Astrocyte (in vitro differentiated cells and primary cell): ENCODE results near the gene GPANK1. TPM values are rescaled to one million over a fixed set of nuclear protein-coding genes. Genes with fewer than 3 reads are reported as not detected.

Source experiments
- DNase-seq: peaks from one replicate; pipeline ENCODE4 v3.0.0-alpha.2; 2010; ENCODE audit warnings: low read depth
- FAIRE-seq: peaks from 2 replicates; lab custom pipeline; 2011; peaks lifted over from hg19 to GRCh38; lab: Jason Lieb, UNC
- H2AFZ ChIP-seq: 2 replicates; pipeline ENCODE4 v1.6.0; 2012; ENCODE audit warnings: low read depth, low read length, inconsistent platforms
- H3K27ac ChIP-seq: 2 replicates; pipeline ENCODE4 v1.5.1; 2011; ENCODE audit warnings: low read depth, low read length, inconsistent platforms
- H3K27me3 ChIP-seq: 2 replicates; pipeline ENCODE4 v1.6.0; 2011; ENCODE audit warnings: low read length, inconsistent platforms; ENCODE audit not compliant: insufficient read depth
- H3K36me3 ChIP-seq: 2 replicates; pipeline ENCODE4 v1.5.1; 2011; ENCODE audit warnings: low read length, inconsistent platforms; ENCODE audit not compliant: insufficient read depth
- H3K4me1 ChIP-seq: 2 replicates; pipeline ENCODE4 v1.5.1; 2011; ENCODE audit warnings: low read length, inconsistent platforms; ENCODE audit not compliant: insufficient read depth
- H3K4me2 ChIP-seq: 2 replicates; pipeline ENCODE4 v1.6.0; 2012; ENCODE audit warnings: low read length, inconsistent platforms
- H3K4me3 ChIP-seq: 2 replicates; pipeline ENCODE4 v1.5.1; 2011; ENCODE audit warnings: low read depth, mild to moderate bottlenecking, low read length, inconsistent platforms; ENCODE audit not compliant: insufficient read depth
- H3K79me2 ChIP-seq: 2 replicates; pipeline ENCODE4 v1.6.0; 2012; ENCODE audit warnings: mild to moderate bottlenecking, low read length, inconsistent platforms; ENCODE audit not compliant: insufficient read depth
- H3K9ac ChIP-seq: 2 replicates; pipeline ENCODE4 v1.6.0; 2012; ENCODE audit warnings: mild to moderate bottlenecking, low read length, inconsistent platforms
- H3K9me3 ChIP-seq: 2 replicates; pipeline ENCODE4 v1.5.1; 2012; ENCODE audit warnings: low read depth, mild to moderate bottlenecking, low read length, inconsistent platforms; ENCODE audit not compliant: insufficient read depth
- H4K20me1 ChIP-seq: 2 replicates; pipeline ENCODE4 v1.6.0; 2012; ENCODE audit warnings: low read length, inconsistent platforms; ENCODE audit not compliant: insufficient read depth
- H3K27ac Mint-ChIP-seq: one replicate; pipeline ENCODE4 v1.8.0; 2021; ENCODE audit warnings: mild to moderate bottlenecking, mixed read lengths; ENCODE audit not compliant: unreplicated experiment
- H3K27me3 Mint-ChIP-seq: one replicate; pipeline ENCODE4 v1.8.0; 2021; ENCODE audit warnings: low read depth, mixed read lengths; ENCODE audit not compliant: unreplicated experiment
- H3K36me3 Mint-ChIP-seq: one replicate; pipeline ENCODE4 v1.8.0; 2021; ENCODE audit warnings: low read depth, mixed read lengths; ENCODE audit not compliant: unreplicated experiment
- H3K4me1 Mint-ChIP-seq: one replicate; pipeline ENCODE4 v1.8.0; 2021; ENCODE audit warnings: low read depth, mixed read lengths; ENCODE audit not compliant: unreplicated experiment
- H3K4me3 Mint-ChIP-seq: one replicate; pipeline ENCODE4 v1.8.0; 2021; ENCODE audit warnings: mild to moderate bottlenecking, moderate library complexity, mixed read lengths; ENCODE audit not compliant: unreplicated experiment
- H3K9me3 Mint-ChIP-seq: one replicate; pipeline ENCODE4 v1.8.0; 2021; ENCODE audit warnings: mild to moderate bottlenecking, mixed read lengths; ENCODE audit not compliant: unreplicated experiment
- EZH2 ChIP-seq: IDR thresholded peaks from 2 replicates; pipeline ENCODE4 v1.6.1; 2012; ENCODE audit warnings: mild to moderate bottlenecking, low read length, inconsistent platforms; ENCODE audit not compliant: insufficient read depth
- total RNA-seq: library from RNA; stranded (reverse); gene quantifications from 2 replicates; pipeline ENCODE4 v1.2.1, GENCODE V29; 2021
- TF ChIP-seq, protein P1 (sequence below): IDR thresholded peaks from 2 replicates; pipeline ENCODE4 v1.5.1; 2011; ENCODE audit warnings: low read depth, mild to moderate bottlenecking, inconsistent platforms, low read length, moderate library complexity; ENCODE audit not compliant: insufficient read depth

Gene GPANK1
- total RNA-seq, 1 donor from 2014 or later = 13.8 TPM

DNA sequence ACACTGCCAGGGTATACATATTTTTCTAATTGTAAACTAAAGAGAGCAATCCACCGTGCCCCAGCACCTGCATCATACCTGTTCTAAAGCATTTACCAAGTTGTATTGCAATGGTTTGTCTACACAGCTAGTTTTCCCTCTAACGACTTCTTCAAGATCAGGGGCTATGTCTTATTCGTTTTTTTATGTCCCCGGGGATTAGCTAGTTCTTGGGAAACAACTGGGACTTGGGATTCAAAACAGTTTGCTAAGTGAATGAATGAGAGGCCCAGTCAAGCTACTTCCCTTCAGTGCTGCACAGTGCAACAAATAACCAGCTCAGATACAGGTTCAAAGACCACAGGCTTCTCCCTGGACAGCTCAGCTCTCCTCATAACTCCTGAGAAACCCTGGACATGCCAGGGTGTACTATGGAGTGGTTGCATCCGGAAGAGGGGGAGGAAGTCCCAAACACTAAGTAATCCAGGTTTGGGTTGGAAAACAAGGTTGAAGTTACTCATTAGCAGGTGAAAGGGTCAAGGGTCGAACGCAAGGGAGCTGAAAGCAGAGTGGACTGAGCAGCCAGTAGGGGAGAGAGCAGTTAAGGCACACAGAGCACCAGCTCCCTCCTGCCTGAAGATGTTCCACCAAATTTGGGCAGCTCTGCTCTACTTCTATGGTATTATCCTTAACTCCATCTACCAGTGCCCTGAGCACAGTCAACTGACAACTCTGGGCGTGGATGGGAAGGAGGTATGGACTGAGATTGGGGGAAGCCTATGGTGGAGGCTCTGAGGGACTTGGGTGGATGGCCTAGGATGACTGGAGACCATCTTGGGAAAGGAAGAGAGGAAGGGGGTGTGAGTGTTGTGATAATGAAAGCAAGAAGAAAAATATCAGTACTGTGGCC lies 9.2 kb downstream of the GPANK1 start, which contains the start of gene APOM:
TSS of gene APOM (plus strand) at position 546 of the 889 bp plus-strand sequence. CDS start at position 619, 73 bp downstream.
- Mint-ChIP-seq H3K9me3 (no peaks in the 10 kb centered on the region), H3K27ac (no peak within 1 kb of the TSS), H3K27me3 (no peaks in the 10 kb centered on the region), H3K36me3 (peaks cover 23% of the 10 kb centered on the region), H3K4me1 (peaks cover 20% of the 10 kb centered on the region), H3K4me3 (peak within 1 kb of the TSS; percentile 57)
- FAIRE-seq = no peak
- peaks cover 36% of the 10 kb centered on the region for H4K20me1 ChIP-seq
- no peak within 1 kb of the TSS for H3K9ac ChIP-seq
- peaks cover 42% of the 10 kb centered on the region for H3K4me1 ChIP-seq
- H3K27ac ChIP-seq = no peak within 1 kb of the TSS
- no peaks in the 10 kb centered on the region for H3K9me3 ChIP-seq
- H3K36me3 ChIP-seq = no peaks in the 10 kb centered on the region
- peaks cover 72% of the 10 kb centered on the region for H3K79me2 ChIP-seq
- no peak within 1 kb of the TSS for H3K4me3 ChIP-seq
- no peak within 1 kb of the TSS for H3K4me2 ChIP-seq
- TF ChIP-seq EZH2 = no peak
- TF ChIP-seq, protein P1, sequence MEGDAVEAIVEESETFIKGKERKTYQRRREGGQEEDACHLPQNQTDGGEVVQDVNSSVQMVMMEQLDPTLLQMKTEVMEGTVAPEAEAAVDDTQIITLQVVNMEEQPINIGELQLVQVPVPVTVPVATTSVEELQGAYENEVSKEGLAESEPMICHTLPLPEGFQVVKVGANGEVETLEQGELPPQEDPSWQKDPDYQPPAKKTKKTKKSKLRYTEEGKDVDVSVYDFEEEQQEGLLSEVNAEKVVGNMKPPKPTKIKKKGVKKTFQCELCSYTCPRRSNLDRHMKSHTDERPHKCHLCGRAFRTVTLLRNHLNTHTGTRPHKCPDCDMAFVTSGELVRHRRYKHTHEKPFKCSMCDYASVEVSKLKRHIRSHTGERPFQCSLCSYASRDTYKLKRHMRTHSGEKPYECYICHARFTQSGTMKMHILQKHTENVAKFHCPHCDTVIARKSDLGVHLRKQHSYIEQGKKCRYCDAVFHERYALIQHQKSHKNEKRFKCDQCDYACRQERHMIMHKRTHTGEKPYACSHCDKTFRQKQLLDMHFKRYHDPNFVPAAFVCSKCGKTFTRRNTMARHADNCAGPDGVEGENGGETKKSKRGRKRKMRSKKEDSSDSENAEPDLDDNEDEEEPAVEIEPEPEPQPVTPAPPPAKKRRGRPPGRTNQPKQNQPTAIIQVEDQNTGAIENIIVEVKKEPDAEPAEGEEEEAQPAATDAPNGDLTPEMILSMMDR = no peak
- H3K27me3 ChIP-seq = no peaks in the 10 kb centered on the region
- no peak for DNase-seq
- no peak within 1 kb of the TSS for H2AFZ ChIP-seq

DNA sequence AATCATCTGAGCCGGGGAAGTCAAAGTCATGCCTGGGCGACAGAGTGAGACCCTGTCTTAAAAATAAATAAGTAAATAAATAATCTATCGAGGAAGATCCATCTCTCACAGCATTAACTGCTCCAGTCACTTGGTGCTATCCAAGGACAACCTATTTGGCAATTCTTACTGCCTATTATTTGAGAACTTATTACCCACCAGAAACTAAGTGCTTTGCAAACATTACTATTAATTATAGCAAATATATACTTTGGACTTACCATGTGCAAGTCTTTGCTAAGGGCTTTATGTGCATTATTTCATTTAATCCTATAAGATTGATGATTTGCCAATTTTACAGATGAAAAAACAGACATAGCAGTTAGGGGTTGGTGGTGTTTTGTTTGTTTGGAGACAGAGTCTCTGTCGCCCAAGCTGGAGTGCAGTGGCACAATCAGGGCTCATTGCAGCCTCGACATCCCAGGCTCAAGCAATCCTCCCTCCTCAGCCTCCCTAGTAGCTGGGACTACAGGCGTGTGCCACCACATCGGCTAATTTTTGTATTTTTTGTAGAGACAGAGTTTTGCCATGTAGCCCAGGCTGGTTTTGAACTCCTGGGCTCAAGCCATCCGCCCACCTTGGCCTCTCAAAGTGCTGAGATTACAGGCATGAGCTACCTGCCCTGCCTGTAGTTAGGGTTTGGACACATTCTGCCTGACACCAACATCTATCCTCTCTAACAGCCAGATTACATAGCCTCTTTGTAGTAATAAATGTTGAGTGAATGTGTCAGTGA lies 10.0 kb downstream of the GPANK1 start:
- no peak overlapping the region for H3K9ac ChIP-seq
- H3K36me3 Mint-ChIP-seq = peaks cover 23% of the 10 kb centered on the region
- no peak for FAIRE-seq
- no peak overlapping the region for H3K27ac Mint-ChIP-seq
- no peak overlapping the region for H3K4me3 Mint-ChIP-seq
- no peaks in the 10 kb centered on the region for H3K9me3 ChIP-seq
- H3K36me3 ChIP-seq = no peaks in the 10 kb centered on the region
- H3K9me3 Mint-ChIP-seq = no peaks in the 10 kb centered on the region
- peaks cover 32% of the 10 kb centered on the region for H4K20me1 ChIP-seq
- TF ChIP-seq, protein P1 = no peak
- TF ChIP-seq EZH2 = no peak
- no peaks in the 10 kb centered on the region for H3K27me3 Mint-ChIP-seq
- H3K27ac ChIP-seq = no peak overlapping the region
- H2AFZ ChIP-seq = no peak overlapping the region
- DNase-seq = no peak
- H3K79me2 ChIP-seq = peaks cover 72% of the 10 kb centered on the region
- peaks cover 23% of the 10 kb centered on the region for H3K4me1 Mint-ChIP-seq
- H3K4me2 ChIP-seq = no peak overlapping the region
- H3K27me3 ChIP-seq = no peaks in the 10 kb centered on the region
- H3K4me1 ChIP-seq = peaks cover 39% of the 10 kb centered on the region
- no peak overlapping the region for H3K4me3 ChIP-seq
